ENCODE measurements around the gene TMEM63C. TPM values are rescaled to one million over a fixed set of nuclear protein-coding genes. Genes with fewer than 3 reads are reported as not detected.

TMEM63C gene
- total RNA-seq, result 27.0 TPM

- peaks cover 8% of the 10 kb centered on the region for H3K27me3 ChIP-seq
- peak in 1 of 2 donors; percentile 58 for DNase-seq (ENCODE audit: extremely low spot score in 2 of 2)
These were observed at the start of gene TMEM63C for GRCh38 chr14:77181603-77182437. TMEM63C (plus strand) TSS chr14:77181798; CDS start chr14:77218814, 37,016 bp downstream.

GRCh38 chr14:77131871-77132486 is 49.6 kb upstream of the TMEM63C start:
- TF ChIP-seq POLR2A (IDR thresholded peaks at IDR 0.05) (no peak), CTCF (IDR thresholded peaks at IDR 0.05) (no peak), POLR2AphosphoS5 (IDR thresholded peaks at IDR 0.05; ENCODE audit: insufficient read depth in 1 of 2, low read depth in 1 of 2) (no peak)
- Histone ChIP-seq H3K4me1 (no peaks in the 10 kb centered on the region), H3K27ac (no peak overlapping the region), H3K4me3 (no peak overlapping the region), H3K36me3 (no peaks in the 10 kb centered on the region), H3K27me3 (no peaks in the 10 kb centered on the region), H3K9me3 (no peaks in the 10 kb centered on the region)
- intact Hi-C loops (cut with DNase I), result no loop called here
- no peak for DNase-seq (ENCODE audit: extremely low spot score in 2 of 2)

More at GRCh38 chr14:77181603-77182437, at the start of gene TMEM63C:
- TF ChIP-seq CTCF (IDR thresholded peaks at IDR 0.05) (no peak), POLR2A (IDR thresholded peaks at IDR 0.05) (no peak), POLR2AphosphoS5 (IDR thresholded peaks at IDR 0.05; ENCODE audit: insufficient read depth in 1 of 2, low read depth in 1 of 2) (peak in 1 of 2 donors; percentile 19)
- intact Hi-C loops (cut with DNase I), result no loop called here
- H3K27ac ChIP-seq, result no peak within 1 kb of the TSS
- no peaks in the 10 kb centered on the region for H3K9me3 ChIP-seq
- peak within 1 kb of the TSS; percentile 36 to 46 for H3K4me3 ChIP-seq
- H3K36me3 ChIP-seq, result no peaks in the 10 kb centered on the region
- peaks cover 26% of the 10 kb centered on the region for H3K4me1 ChIP-seq

GRCh38 chr14:77133720-77134338 is 47.8 kb upstream of the TMEM63C start:
- no peak overlapping the region for H3K27ac ChIP-seq
- intact Hi-C loops (cut with DNase I), result no loop called here
- no peaks in the 10 kb centered on the region for H3K9me3 ChIP-seq
- H3K27me3 ChIP-seq, result no peaks in the 10 kb centered on the region
- DNase-seq (ENCODE audit: extremely low spot score in 2 of 2), result no peak
- no peaks in the 10 kb centered on the region for H3K4me1 ChIP-seq
- H3K36me3 ChIP-seq, result no peaks in the 10 kb centered on the region
- no peak overlapping the region for H3K4me3 ChIP-seq
- TF ChIP-seq POLR2AphosphoS5 (IDR thresholded peaks at IDR 0.05; ENCODE audit: insufficient read depth in 1 of 2, low read depth in 1 of 2) (no peak), POLR2A (IDR thresholded peaks at IDR 0.05) (no peak), CTCF (IDR thresholded peaks at IDR 0.05) (no peak)

DNA sequence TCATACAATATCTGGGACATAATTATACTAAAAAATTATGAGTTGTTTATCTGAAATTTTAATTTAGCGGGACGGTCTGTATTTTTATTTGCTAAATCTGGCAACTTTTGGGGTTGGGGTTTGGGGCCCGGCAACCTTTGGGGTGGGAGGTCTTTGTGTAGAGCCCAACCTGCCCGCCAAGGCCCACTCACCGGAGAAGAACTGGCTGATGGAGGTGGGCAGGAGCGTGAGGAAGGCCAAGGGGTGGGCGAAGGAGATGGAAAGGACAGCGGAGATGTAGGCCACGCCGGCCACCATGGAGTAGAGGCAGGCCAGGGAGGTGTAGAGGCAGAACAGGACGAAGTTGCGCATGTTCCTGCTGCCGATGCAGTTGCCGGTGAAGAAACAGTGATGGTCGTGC is 42.6 kb upstream of the TMEM63C start:
- no peak for TF ChIP-seq POLR2A (IDR thresholded peaks at IDR 0.05)
- TF ChIP-seq CTCF (IDR thresholded peaks at IDR 0.05), result no peak
- peaks cover 4% of the 10 kb centered on the region for H3K27me3 ChIP-seq
- intact Hi-C loops (cut with DNase I), result no loop called here
- H3K36me3 ChIP-seq, result no peaks in the 10 kb centered on the region
- no peak for DNase-seq (ENCODE audit: extremely low spot score in 2 of 2)
- no peaks in the 10 kb centered on the region for H3K9me3 ChIP-seq
- no peak overlapping the region for H3K27ac ChIP-seq
- H3K4me1 ChIP-seq, result peaks cover 28% of the 10 kb centered on the region
- H3K4me3 ChIP-seq, result peak overlapping the region in 1 of 2 donors; percentile 26
